ENCODE data around the gene CD52.

Gene CD52, protein sequence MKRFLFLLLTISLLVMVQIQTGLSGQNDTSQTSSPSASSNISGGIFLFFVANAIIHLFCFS

GRCh38 chr1:26317612-26318337 lies at the start of gene CD52:
TSS of gene CD52 (plus strand) at chr1:26317958. CDS start at chr1:26318018, 60 bp downstream.
- TF ChIP-seq, protein P1, sequence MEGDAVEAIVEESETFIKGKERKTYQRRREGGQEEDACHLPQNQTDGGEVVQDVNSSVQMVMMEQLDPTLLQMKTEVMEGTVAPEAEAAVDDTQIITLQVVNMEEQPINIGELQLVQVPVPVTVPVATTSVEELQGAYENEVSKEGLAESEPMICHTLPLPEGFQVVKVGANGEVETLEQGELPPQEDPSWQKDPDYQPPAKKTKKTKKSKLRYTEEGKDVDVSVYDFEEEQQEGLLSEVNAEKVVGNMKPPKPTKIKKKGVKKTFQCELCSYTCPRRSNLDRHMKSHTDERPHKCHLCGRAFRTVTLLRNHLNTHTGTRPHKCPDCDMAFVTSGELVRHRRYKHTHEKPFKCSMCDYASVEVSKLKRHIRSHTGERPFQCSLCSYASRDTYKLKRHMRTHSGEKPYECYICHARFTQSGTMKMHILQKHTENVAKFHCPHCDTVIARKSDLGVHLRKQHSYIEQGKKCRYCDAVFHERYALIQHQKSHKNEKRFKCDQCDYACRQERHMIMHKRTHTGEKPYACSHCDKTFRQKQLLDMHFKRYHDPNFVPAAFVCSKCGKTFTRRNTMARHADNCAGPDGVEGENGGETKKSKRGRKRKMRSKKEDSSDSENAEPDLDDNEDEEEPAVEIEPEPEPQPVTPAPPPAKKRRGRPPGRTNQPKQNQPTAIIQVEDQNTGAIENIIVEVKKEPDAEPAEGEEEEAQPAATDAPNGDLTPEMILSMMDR (IDR thresholded peaks at IDR 0.05; ENCODE audit: low read depth, low read length): no peak
- H3K4me3 ChIP-seq (ENCODE audit: low read depth, low read length): no peak within 1 kb of the TSS

- H3K4me3 ChIP-seq (ENCODE audit: low read depth, low read length): no peak overlapping the region
- TF ChIP-seq, protein P1 (IDR thresholded peaks at IDR 0.05; ENCODE audit: low read depth, low read length): no peak
These were observed 49.2 kb upstream of the CD52 start for GRCh38 chr1:26268290-26269197.

DNA sequence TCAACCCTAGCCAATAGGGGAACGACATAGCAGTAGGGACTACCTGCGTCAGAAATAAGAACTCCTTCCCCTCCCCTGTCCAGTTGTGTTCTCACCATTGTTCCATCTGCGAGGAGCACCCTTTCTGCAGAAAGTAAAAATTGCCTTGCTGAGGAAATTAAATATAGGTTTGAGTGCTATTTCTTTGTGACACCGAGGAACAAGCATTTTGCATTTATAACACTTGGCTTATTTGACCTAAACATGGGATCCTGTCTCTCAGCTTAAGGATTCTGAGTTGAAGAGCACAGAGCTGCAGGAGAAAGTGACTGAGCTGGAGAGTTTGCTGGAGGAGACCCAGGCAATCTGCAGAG lies 48.6 kb upstream of the CD52 start:
- H3K4me3 ChIP-seq (ENCODE audit: low read depth, low read length): no peak overlapping the region
- TF ChIP-seq, protein P1 (IDR thresholded peaks at IDR 0.05; ENCODE audit: low read depth, low read length): no peak

DNA sequence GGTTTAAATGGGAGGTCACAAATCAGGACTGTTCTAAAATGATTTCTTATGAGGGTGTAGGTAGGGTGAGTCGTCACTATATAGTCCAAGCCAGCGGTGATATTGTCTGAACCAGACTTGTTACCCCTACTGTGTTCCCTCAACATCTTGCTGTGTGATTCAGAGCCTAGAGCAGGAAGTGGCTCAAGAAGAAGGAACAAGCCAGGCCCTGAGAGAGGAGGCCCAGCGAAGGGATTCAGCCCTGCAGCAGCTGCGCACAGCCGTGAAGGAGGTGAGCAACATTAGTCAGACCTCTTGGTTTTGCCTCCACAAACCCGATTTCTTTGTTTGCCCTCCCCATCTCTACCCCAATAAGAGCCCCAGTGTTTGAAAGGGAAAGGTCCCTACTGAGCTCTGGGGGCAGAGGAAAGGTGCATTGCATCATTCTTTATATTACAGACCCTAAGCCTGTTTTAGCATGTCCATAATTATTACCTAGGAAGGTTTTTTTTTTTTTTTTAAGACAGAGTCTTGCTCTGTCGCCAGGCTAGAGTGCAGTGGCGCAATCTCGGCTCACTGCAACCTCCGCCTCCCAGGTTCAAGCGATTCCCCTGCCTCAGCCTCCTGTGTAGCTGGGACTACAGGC lies 42.8 kb upstream of the CD52 start:
- no peak overlapping the region for H3K4me3 ChIP-seq (ENCODE audit: low read depth, low read length)
- TF ChIP-seq, protein P1 (IDR thresholded peaks at IDR 0.05; ENCODE audit: low read depth, low read length): no peak

DNA sequence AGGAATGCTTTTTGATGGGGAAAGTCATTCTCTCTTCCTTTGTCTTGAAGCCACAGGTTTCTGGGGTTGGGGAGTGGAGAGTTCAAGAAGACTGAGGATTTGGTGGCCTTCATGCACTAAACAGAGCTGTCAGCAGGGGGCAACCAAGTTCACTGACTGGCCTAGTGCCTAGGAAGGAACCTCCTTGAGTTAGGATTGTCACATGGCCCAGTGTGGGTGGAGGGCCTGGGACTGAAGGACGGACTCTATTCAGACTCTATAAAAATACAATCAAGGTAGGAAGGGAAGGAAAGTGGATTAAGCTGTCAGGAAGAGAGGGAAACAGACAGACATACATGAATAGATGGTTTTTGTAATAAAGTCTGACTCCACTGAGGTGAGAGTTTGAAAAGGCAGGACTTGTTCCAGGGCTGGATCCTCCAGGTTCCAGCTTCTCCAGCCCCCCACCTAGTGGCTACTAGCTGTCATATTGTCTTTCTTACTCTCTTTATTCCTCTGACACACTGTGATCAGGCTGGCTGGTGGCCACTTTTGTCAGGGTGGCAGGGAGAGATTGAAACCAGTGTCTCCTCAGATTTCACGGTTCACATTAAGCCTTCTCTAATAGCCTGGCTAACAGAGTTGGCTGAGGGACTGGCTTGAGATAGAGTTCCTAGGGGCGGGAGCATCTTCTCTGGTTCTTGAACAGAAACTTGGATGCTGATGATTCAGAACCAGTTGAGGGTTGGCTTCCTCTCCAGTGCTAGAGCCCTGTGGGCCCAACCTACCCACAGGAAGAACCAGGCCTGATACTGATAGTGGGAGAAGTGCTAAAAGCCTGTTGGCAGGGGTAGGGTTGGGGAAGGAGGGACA lies 42.0 kb upstream of the CD52 start:
- no peak overlapping the region for H3K4me3 ChIP-seq (ENCODE audit: low read depth, low read length)
- TF ChIP-seq, protein P1 (IDR thresholded peaks at IDR 0.05; ENCODE audit: low read depth, low read length): peak; percentile 68

DNA sequence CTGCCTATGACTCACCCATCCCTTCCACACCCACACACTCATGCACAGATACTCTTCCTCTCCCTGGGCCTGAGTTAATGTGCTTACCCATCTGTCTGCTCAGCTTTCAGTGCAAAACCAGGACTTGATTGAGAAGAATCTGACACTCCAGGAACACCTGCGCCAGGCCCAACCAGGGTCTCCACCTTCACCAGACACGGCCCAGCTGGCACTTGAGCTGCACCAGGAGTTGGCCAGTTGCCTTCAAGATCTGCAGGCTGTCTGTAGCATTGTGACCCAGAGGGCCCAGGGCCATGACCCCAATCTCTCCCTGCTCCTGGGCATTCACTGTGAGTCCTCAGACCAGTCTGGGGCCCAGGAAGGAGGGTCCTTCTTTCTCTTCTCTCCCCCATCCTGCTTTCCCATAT lies 41.3 kb upstream of the CD52 start:
- H3K4me3 ChIP-seq (ENCODE audit: low read depth, low read length): no peak overlapping the region
- TF ChIP-seq, protein P1 (IDR thresholded peaks at IDR 0.05; ENCODE audit: low read depth, low read length): no peak
